ENCODE results near the gene TMEM108.

The TMEM108 gene

GRCh38 chr3:133428552-133428951 lies 390.4 kb downstream of the TMEM108 start:
- DNase-seq = no peak

GRCh38 chr3:133429063-133429462 lies 390.9 kb downstream of the TMEM108 start:
- DNase-seq = no peak

- no peak for DNase-seq
These were observed 401.4 kb downstream of the TMEM108 start for GRCh38 chr3:133439563-133439962.

- DNase-seq = no peak
These were observed 402.5 kb downstream of the TMEM108 start for GRCh38 chr3:133440652-133441051.

- DNase-seq = no peak
These were observed 403.7 kb downstream of the TMEM108 start for GRCh38 chr3:133441867-133442270.

GRCh38 chr3:133442518-133442917 lies 404.3 kb downstream of the TMEM108 start:
- no peak for DNase-seq

GRCh38 chr3:133443649-133444422 lies 405.6 kb downstream of the TMEM108 start:
- DNase-seq = no peak

- DNase-seq = no peak
These were observed 406.2 kb downstream of the TMEM108 start for GRCh38 chr3:133444423-133444774.

- DNase-seq = no peak
These were observed 406.9 kb downstream of the TMEM108 start for GRCh38 chr3:133445108-133445507.
